Right ventricle myocardium inferior (tissue), 1 donor: ENCODE data around the gene ATP8B3. TPM values are rescaled to one million over a fixed set of nuclear protein-coding genes. Genes with fewer than 3 reads are reported as not detected.

Experiments used
- ATAC-seq: fragments of 200-7000 bp; cut with Tn5 transposase; one replicate; pipeline ENCODE4 v1.9.1; 2020; ENCODE audit warnings: mild to moderate bottlenecking, moderate library complexity
- DNase-seq: peaks from one replicate; pipeline ENCODE4 v3.0.0; 2021; ENCODE audit errors: missing footprints
- intact Hi-C: fragments of 100-400 bp; cut with DNase I; formaldehyde crosslinking; loops from one replicate; pipeline ENCODE4 v1.11.0; 2022
- microRNA-seq: library from miRNA; unstranded; fragments of <30 nt; microRNA quantifications from one replicate; pipeline ENCODE4 v1.2.0, GENCODE V29; 2020
- total RNA-seq: library from RNA; stranded (reverse); fragmentation: NEBNext Ultra II Directional; extraction: Animal tissue kit (Norgen Biotek cat#: 25700); gene quantifications from one replicate; pipeline ENCODE4 v1.2.1, GENCODE V29; 2021
- donor health status: DM: no; HTN: yes; CAD: no; lungs with severe emphysema.

The ATP8B3 gene
- total RNA-seq, 1 donor from 2014 or later: 0.68 TPM

- no peak for ATAC-seq
- intact Hi-C loops: no loop called here
- no peak for DNase-seq
Measured at GRCh38 chr19:1742989-1743696, 68.9 kb downstream of the ATP8B3 start.

GRCh38 chr19:1739960-1740629 is 72.0 kb downstream of the ATP8B3 start:
- no peak for ATAC-seq
- intact Hi-C loops: no loop called here
- DNase-seq: no peak

DNA sequence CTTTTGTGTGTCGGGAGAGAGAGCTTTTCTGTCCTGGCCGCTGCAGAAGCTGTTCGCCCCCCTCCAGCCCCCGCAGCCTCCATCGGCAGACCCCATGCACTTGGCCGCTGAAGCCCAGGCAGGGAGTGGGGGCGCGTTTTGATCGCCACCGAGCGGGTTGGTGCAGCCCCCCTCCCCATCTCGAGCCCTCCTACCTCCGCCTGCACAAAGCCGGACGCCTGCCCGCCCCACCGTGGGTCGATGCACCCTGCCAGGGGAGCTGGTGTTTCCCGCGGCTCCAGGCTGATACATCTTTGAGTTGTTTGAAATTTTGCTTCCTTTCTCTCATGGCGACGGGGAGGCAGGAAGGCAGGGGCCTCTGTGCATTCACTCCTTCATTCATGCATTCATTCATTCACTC is 75.1 kb downstream of the ATP8B3 start:
- DNase-seq (peak; percentile 26), ATAC-seq (no peak)
- intact Hi-C loops: no loop called here

- intact Hi-C loops: no loop called here
- ATAC-seq (no peak), DNase-seq (peak; percentile 0)
Measured at GRCh38 chr19:1736280-1736679, 75.8 kb downstream of the ATP8B3 start.

DNA sequence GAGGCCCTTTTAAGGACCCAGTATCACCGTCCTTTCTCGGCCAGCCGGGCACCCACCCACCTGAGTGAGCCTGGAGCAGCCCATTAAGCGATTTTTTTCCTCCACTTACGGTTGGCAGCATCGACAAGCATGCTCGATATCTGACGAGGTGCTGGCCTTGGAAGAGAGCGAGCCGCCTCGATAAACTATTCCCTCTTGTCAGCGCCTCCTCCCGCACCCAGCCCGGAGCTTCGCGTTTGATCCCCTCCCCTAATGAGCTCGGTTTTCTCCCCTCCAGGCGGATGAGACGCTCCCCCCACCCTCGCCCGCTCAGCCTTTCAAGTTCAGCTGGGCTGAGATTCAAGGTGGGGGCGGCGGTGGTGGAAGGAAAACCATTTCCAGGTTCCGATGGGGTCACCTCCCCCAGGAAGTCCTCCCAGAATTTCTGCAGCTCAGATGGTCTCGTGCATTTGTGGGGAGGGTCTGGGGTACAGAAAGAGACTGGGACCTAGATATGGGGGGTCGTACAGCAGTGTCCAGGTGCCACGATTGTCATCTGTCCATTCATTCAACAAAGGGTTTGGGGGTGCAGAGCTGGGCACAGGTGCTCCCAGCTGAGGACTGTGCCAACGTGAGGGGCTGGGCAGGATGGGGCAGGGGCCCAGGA is 77.6 kb downstream of the ATP8B3 start:
- no peak for ATAC-seq
- intact Hi-C loops: no loop called here
- DNase-seq: peak; percentile 42

Small RNAs within 50 kb of the gene (microRNA-seq; reads per million reads assigned to microRNA genes)
- not detected for gene MIR1909

Other genes starting within 250 kb of the ATP8B3 start
- 9.6 TPM for gene MEX3D, start 244.0 kb downstream of the ATP8B3 start, total RNA-seq
- gene MBD3, start 219.4 kb downstream of the ATP8B3 start, total RNA-seq: 64.2 TPM
- 1,146 TPM for gene UQCR11, start 206.8 kb downstream of the ATP8B3 start, total RNA-seq
- 25.3 TPM for gene TCF3, start 159.7 kb downstream of the ATP8B3 start, total RNA-seq
- not detected for gene ONECUT3, start 58.8 kb downstream of the ATP8B3 start, total RNA-seq
- 17.8 TPM for gene REXO1, start 36.2 kb upstream of the ATP8B3 start, total RNA-seq
- gene KLF16, start 51.3 kb upstream of the ATP8B3 start, total RNA-seq: 11.0 TPM
- gene ABHD17A, start 73.2 kb upstream of the ATP8B3 start, total RNA-seq: 61.5 TPM
- 1.6 TPM for gene ADAT3, start 93.1 kb upstream of the ATP8B3 start, total RNA-seq
- 17.9 TPM for gene SCAMP4, start 93.1 kb upstream of the ATP8B3 start, total RNA-seq
- gene CSNK1G2, start 128.9 kb upstream of the ATP8B3 start, total RNA-seq: 23.6 TPM
- 48.7 TPM for gene BTBD2, start 203.4 kb upstream of the ATP8B3 start, total RNA-seq
- 234 TPM for gene MKNK2, start 239.0 kb upstream of the ATP8B3 start, total RNA-seq